Mesenchymal stem cell (in vitro differentiated cells and primary cell): ENCODE measurements around the gene SETDB2.

Source experiments
- DNase-seq: peaks from one replicate; pipeline ENCODE4 v3.0.0-alpha.2; 2013
- H2AFZ ChIP-seq: one replicate; pipeline ENCODE4 v1.6.1; 2013; ENCODE audit warnings: low read depth, mild to moderate bottlenecking, control low read depth, inconsistent platforms, low read length, moderate library complexity
- H2AK5ac ChIP-seq: 2 replicates; pipeline ENCODE4 v1.6.1; 2013; ENCODE audit warnings: low read length, moderate library complexity, mild to moderate bottlenecking, inconsistent platforms; ENCODE audit not compliant: severe bottlenecking
- H2BK120ac ChIP-seq: one replicate; pipeline ENCODE4 v1.6.1; 2013; ENCODE audit warnings: low read depth, mild to moderate bottlenecking, inconsistent platforms, low read length, moderate library complexity
- H2BK12ac ChIP-seq, 2 experiments: one replicate each; pipeline ENCODE4 v1.6.1; 2013; ENCODE audit warnings: inconsistent platforms in 2 of 2, low read length in 2 of 2, mild to moderate bottlenecking in 2 of 2, moderate library complexity in 2 of 2, control low read depth in 1 of 2
- H2BK15ac ChIP-seq: one replicate; pipeline ENCODE4 v1.6.1; 2013; ENCODE audit warnings: mild to moderate bottlenecking, low read depth, inconsistent platforms; ENCODE audit not compliant: poor library complexity, severe bottlenecking
- H2BK5ac ChIP-seq: 2 replicates; pipeline ENCODE4 v1.6.1; 2013; ENCODE audit warnings: low read depth, mild to moderate bottlenecking, low read length, control low read depth, inconsistent platforms; ENCODE audit not compliant: poor library complexity, severe bottlenecking
- H3K14ac ChIP-seq, 2 experiments: one replicate each; pipeline ENCODE4 v1.6.1; 2013; ENCODE audit warnings: inconsistent platforms in 2 of 2, low read length in 2 of 2, control low read depth in 1 of 2, mild to moderate bottlenecking in 1 of 2, moderate library complexity in 1 of 2
- H3K18ac ChIP-seq, 2 experiments: one replicate each; pipeline ENCODE4 v1.6.1; 2013; ENCODE audit warnings: inconsistent platforms in 2 of 2, low read length in 2 of 2, control low read depth in 1 of 2, low read depth in 1 of 2, mild to moderate bottlenecking in 1 of 2
- H3K23ac ChIP-seq, 2 experiments: one replicate each; pipeline ENCODE4 v1.6.1; 2013; ENCODE audit warnings: inconsistent platforms in 2 of 2, low read length in 2 of 2, mild to moderate bottlenecking in 2 of 2, moderate library complexity in 2 of 2, control low read depth in 1 of 2
- H3K27ac ChIP-seq: 2 replicates; pipeline ENCODE4 v1.5.1; 2013; ENCODE audit warnings: mild to moderate bottlenecking, moderate library complexity, low read length, control low read depth, inconsistent platforms; ENCODE audit not compliant: poor library complexity, severe bottlenecking
- H3K27me3 ChIP-seq, 2 experiments: 2 replicates each; pipeline versions ENCODE4 v1.6.1 to v1.7.0; 2013; ENCODE audit warnings: low read length in 2 of 2, mild to moderate bottlenecking in 2 of 2, moderate library complexity in 2 of 2, control low read depth in 1 of 2, inconsistent platforms in 1 of 2; ENCODE audit not compliant: control insufficient read depth in 1 of 2, insufficient read depth in 1 of 2
- H3K36me3 ChIP-seq, 2 experiments: 2 replicates each; pipeline versions ENCODE4 v1.6.1 to v1.7.0; 2013; ENCODE audit warnings: low read length in 2 of 2, control low read depth in 1 of 2, inconsistent platforms in 1 of 2, low read depth in 1 of 2, mild to moderate bottlenecking in 1 of 2; ENCODE audit not compliant: insufficient read depth in 2 of 2, control insufficient read depth in 1 of 2
- H3K4ac ChIP-seq, 2 experiments: one replicate each; pipeline ENCODE4 v1.6.1; 2013; ENCODE audit warnings: inconsistent platforms in 2 of 2, low read length in 2 of 2, mild to moderate bottlenecking in 2 of 2, moderate library complexity in 2 of 2, control low read depth in 1 of 2, low read depth in 1 of 2
- H3K4me1 ChIP-seq: 2 replicates; pipeline ENCODE4 v1.6.1; 2013; ENCODE audit warnings: low read depth, low read length, control low read depth; ENCODE audit not compliant: control insufficient read depth, insufficient read depth
- H3K4me2 ChIP-seq: 2 replicates; pipeline ENCODE4 v1.6.1; 2013; ENCODE audit warnings: low read length, mild to moderate bottlenecking, inconsistent platforms; ENCODE audit not compliant: poor library complexity, severe bottlenecking
- H3K4me3 ChIP-seq, 2 experiments: 2 replicates each; pipeline versions ENCODE4 v1.5.1 to v1.7.0; 2013; ENCODE audit warnings: low read length in 2 of 2, mild to moderate bottlenecking in 2 of 2, control low read depth in 1 of 2, low read depth in 1 of 2; ENCODE audit not compliant: insufficient read depth in 1 of 2
- H3K79me1 ChIP-seq: replicated peaks from 2 replicates; pipeline ENCODE4 v1.6.1; 2013; ENCODE audit warnings: mild to moderate bottlenecking, control low read depth, low read length, inconsistent platforms; ENCODE audit not compliant: poor library complexity, severe bottlenecking
- H3K9ac ChIP-seq: 2 replicates; pipeline ENCODE4 v1.7.0; 2013; ENCODE audit warnings: mild to moderate bottlenecking, low read length, moderate library complexity
- H3K9me3 ChIP-seq: 2 replicates; pipeline ENCODE4 v1.7.0; 2013; ENCODE audit warnings: mild to moderate bottlenecking, low read length; ENCODE audit not compliant: control insufficient read depth
- H4K8ac ChIP-seq: one replicate; pipeline ENCODE4 v1.6.1; 2013; ENCODE audit warnings: inconsistent platforms, mild to moderate bottlenecking, low read length, moderate library complexity
- H4K91ac ChIP-seq: one replicate; pipeline ENCODE4 v1.6.1; 2013; ENCODE audit warnings: mild to moderate bottlenecking, low read length, inconsistent platforms
- WGBS: methylation state at CpG from one replicate; pipeline ENCODE4 v1.1.7; 2013; ENCODE audit warnings: mixed read lengths; 5-methylcytosine and 5-hydroxymethylcytosine counted together

SETDB2 gene

GRCh38 chr13:49527123-49527522 is 83.0 kb downstream of the SETDB2 start:
- Histone ChIP-seq H3K23ac (no peak overlapping the region), H3K9ac (no peak overlapping the region), H4K91ac (no peak overlapping the region), H3K4ac (no peak overlapping the region), H3K4me2 (no peak overlapping the region), H3K27me3 (no peaks in the 10 kb centered on the region), H2AK5ac (no peak overlapping the region), H2BK5ac (no peak overlapping the region), H4K8ac (no peak overlapping the region), H3K14ac (no peak overlapping the region), H2AFZ (no peak overlapping the region), H3K27ac (no peak overlapping the region), H3K9me3 (no peaks in the 10 kb centered on the region), H2BK120ac (no peak overlapping the region), H2BK15ac (no peak overlapping the region), H3K4me3 (no peak overlapping the region), H3K36me3 (peaks cover 8 to 79% of the 10 kb centered on the region in 2 experiments), H3K4me1 (no peaks in the 10 kb centered on the region), H3K18ac (no peak overlapping the region), H3K79me1 (peaks cover 6% of the 10 kb centered on the region), H2BK12ac (no peak overlapping the region)
- DNase-seq = no peak
- WGBS = 100% methylated on average over 1 of the region's 2 CpGs

GRCh38 chr13:49528161-49528560 is 84.1 kb downstream of the SETDB2 start:
- Histone ChIP-seq H3K23ac (no peak overlapping the region), H3K4me2 (no peak overlapping the region), H3K4ac (no peak overlapping the region), H3K36me3 (peaks cover 8 to 80% of the 10 kb centered on the region in 2 experiments), H2AFZ (no peak overlapping the region), H3K4me3 (no peak overlapping the region), H3K27ac (no peak overlapping the region), H3K9ac (no peak overlapping the region), H3K14ac (no peak overlapping the region), H3K79me1 (peaks cover 6% of the 10 kb centered on the region), H4K8ac (no peak overlapping the region), H2BK5ac (no peak overlapping the region), H3K9me3 (no peaks in the 10 kb centered on the region), H2BK120ac (no peak overlapping the region), H2BK12ac (no peak overlapping the region), H3K27me3 (no peaks in the 10 kb centered on the region), H4K91ac (no peak overlapping the region), H2BK15ac (no peak overlapping the region), H3K4me1 (no peaks in the 10 kb centered on the region), H3K18ac (no peak overlapping the region), H2AK5ac (no peak overlapping the region)
- no CpG with 5 or more reads among the region's 1 CpG for WGBS
- DNase-seq = no peak

- H3K14ac ChIP-seq = no peak overlapping the region
- no peak overlapping the region for H4K91ac ChIP-seq
- H3K36me3 ChIP-seq = peaks cover 8 to 72% of the 10 kb centered on the region in 2 experiments
- H3K4me3 ChIP-seq = no peak overlapping the region
- H3K23ac ChIP-seq = no peak overlapping the region
- H2AK5ac ChIP-seq = no peak overlapping the region
- H2BK5ac ChIP-seq = no peak overlapping the region
- H3K18ac ChIP-seq = no peak overlapping the region
- no peaks in the 10 kb centered on the region for H3K4me1 ChIP-seq
- no peaks in the 10 kb centered on the region for H3K27me3 ChIP-seq
- H3K27ac ChIP-seq = no peak overlapping the region
- no peak overlapping the region for H2BK12ac ChIP-seq
- 94% methylated on average over 6 of the region's 7 CpGs for WGBS
- no peaks in the 10 kb centered on the region for H3K9me3 ChIP-seq
- H2BK120ac ChIP-seq = no peak overlapping the region
- H3K4ac ChIP-seq = no peak overlapping the region
- DNase-seq = no peak
- no peak overlapping the region for H2BK15ac ChIP-seq
- no peak overlapping the region for H3K4me2 ChIP-seq
- peaks cover 7% of the 10 kb centered on the region for H3K79me1 ChIP-seq
- H4K8ac ChIP-seq = no peak overlapping the region
- no peak overlapping the region for H3K9ac ChIP-seq
- no peak overlapping the region for H2AFZ ChIP-seq
Measured at GRCh38 chr13:49530457-49530856, 86.4 kb downstream of the SETDB2 start.

- no peak overlapping the region for H2BK15ac ChIP-seq
- 100% methylated on average over 1 of the region's 1 CpG for WGBS
Measured at GRCh38 chr13:49532593-49532992, 88.5 kb downstream of the SETDB2 start.

More at GRCh38 chr13:49532593-49532992, 88.5 kb downstream of the SETDB2 start:
- no peak overlapping the region for H3K14ac ChIP-seq
- H3K23ac ChIP-seq = no peak overlapping the region
- no peaks in the 10 kb centered on the region for H3K4me1 ChIP-seq
- no peak overlapping the region for H3K9ac ChIP-seq
- H3K9me3 ChIP-seq = no peaks in the 10 kb centered on the region
- no peak overlapping the region for H2AFZ ChIP-seq
- no peak overlapping the region for H2BK12ac ChIP-seq
- H2BK5ac ChIP-seq = no peak overlapping the region
- H4K8ac ChIP-seq = no peak overlapping the region
- H2AK5ac ChIP-seq = no peak overlapping the region
- H4K91ac ChIP-seq = no peak overlapping the region
- H3K18ac ChIP-seq = no peak overlapping the region
- H3K27ac ChIP-seq = no peak overlapping the region
- no peaks in the 10 kb centered on the region for H3K27me3 ChIP-seq
- no peak overlapping the region for H3K4me2 ChIP-seq
- peaks cover 6% of the 10 kb centered on the region for H3K79me1 ChIP-seq
- H3K4me3 ChIP-seq = no peak overlapping the region
- H3K36me3 ChIP-seq = peaks cover 4 to 67% of the 10 kb centered on the region in 2 experiments
- no peak overlapping the region for H2BK120ac ChIP-seq
- H3K4ac ChIP-seq = no peak overlapping the region
- DNase-seq = no peak
